Testis (tissue), 2 donors: ENCODE measurements around the gene TEP1.

Source experiments
- POLR2A ChIP-seq: fragments of 450-650 bp; IDR thresholded peaks from one replicate; pipeline ENCODE4 v1.6.1; 2017; ENCODE audit warnings: antibody characterized with exemption, mild to moderate bottlenecking, moderate library complexity
- TF ChIP-seq, protein P1 (sequence below), 3 experiments: fragments of 450-650 bp in 2 of 3; fragments of 200-600 bp in 1 of 3; sonication (generic) in 1 of 3; IDR thresholded peaks; one replicate each; pipeline ENCODE4 v1.5.1; 2016 to 2019; ENCODE audit warnings: antibody characterized with exemption in 3 of 3, mild to moderate bottlenecking in 2 of 3, moderate library complexity in 1 of 3

DNA sequence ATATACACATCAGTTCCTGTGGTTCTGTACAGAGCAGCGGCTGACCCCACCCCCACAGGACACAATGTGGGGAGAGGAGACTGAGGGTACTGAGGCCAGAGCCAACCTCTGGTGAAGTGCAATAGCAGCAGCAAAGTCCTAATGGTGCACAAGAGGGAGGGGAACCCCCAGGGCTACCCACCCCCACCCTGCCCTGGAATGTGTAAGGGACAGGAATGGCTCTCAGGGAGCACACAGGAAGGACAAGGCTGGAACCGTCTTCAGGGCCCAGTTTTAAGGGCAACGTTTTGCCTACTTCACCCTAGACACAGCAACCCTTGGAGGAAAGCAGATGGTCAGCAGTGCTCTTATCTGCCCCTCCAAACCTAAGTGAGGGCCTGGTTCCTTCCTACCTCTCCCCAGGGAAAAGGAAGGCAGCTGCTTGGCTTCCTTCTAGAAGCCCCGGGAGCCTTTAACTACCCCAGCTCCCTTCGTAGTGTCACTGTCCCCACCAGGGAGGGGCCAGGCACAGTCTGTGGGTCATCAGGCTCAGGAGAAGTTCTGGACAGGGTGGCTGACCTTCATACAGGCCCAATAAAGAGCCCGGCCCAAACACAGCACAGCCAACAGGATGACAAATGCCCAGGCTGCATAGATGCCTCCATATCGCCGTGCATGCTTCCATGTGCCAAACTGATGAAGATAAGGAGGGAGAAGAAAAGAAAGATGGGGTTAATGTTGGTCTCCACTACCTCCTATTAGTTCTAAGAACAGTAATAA lies 44.9 kb upstream of the TEP1 start:
- TF ChIP-seq, protein P1, sequence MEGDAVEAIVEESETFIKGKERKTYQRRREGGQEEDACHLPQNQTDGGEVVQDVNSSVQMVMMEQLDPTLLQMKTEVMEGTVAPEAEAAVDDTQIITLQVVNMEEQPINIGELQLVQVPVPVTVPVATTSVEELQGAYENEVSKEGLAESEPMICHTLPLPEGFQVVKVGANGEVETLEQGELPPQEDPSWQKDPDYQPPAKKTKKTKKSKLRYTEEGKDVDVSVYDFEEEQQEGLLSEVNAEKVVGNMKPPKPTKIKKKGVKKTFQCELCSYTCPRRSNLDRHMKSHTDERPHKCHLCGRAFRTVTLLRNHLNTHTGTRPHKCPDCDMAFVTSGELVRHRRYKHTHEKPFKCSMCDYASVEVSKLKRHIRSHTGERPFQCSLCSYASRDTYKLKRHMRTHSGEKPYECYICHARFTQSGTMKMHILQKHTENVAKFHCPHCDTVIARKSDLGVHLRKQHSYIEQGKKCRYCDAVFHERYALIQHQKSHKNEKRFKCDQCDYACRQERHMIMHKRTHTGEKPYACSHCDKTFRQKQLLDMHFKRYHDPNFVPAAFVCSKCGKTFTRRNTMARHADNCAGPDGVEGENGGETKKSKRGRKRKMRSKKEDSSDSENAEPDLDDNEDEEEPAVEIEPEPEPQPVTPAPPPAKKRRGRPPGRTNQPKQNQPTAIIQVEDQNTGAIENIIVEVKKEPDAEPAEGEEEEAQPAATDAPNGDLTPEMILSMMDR (IDR thresholded peaks at IDR 0.05): no peak
- TF ChIP-seq POLR2A: no peak
